ENCODE data around the gene CLNK. TPM values are rescaled to one million over a fixed set of nuclear protein-coding genes. Genes with fewer than 3 reads are reported as not detected.

Gene CLNK
- total and polyA plus RNA-seq, 2 of the 13 experiments (the other 11 are each of a cell fraction or from before 2014, with no cell fraction given): not detected

DNA sequence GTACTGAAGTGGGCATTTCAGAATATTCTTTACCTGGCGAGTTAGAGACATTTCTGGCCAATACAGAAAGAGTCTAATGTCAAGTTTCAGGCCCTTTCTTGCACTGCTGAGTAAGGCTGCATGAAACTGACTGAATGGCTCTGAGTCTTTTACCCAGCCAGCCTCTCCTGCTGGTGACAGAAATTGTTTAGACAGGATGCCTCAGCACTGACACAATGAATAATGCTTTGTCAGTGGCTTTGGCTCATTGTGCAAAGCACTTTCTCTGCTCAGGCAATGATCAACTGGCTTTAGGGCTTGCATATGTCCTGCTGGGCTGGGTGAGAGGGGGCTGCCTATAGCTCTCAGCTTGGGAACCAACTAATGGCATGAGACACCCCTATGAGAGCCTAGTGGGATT, 45.5 kb downstream of the CLNK start:
- no peaks in the 10 kb centered on the region for H3K36me3 ChIP-seq (replicated peaks in 1 of 2; ENCODE audit: control insufficient read depth in 1 of 2, insufficient read depth in 2 of 2, low read length in 2 of 2)
- no peak overlapping the region for H3K4me2 ChIP-seq (ENCODE audit: low read depth, low read length)
- no peaks in the 10 kb centered on the region for H4K20me1 ChIP-seq (ENCODE audit: insufficient read depth, low read length)
- intact Hi-C loops (cut with micrococcal nuclease; ENCODE audit: unreplicated experiment) (no loop called here), in situ Hi-C loops (cut with HindIII; ENCODE audit: extremely low pct_ligation_motif_present, low pct_unique_long_range_greater_than_20kb) (no loop called here)
- H3K9me3 ChIP-seq (ENCODE audit: low read length): no peaks in the 10 kb centered on the region
- H3K27me3 ChIP-seq (ENCODE audit: control insufficient read depth in 1 of 2, insufficient read depth in 2 of 2, low read length in 2 of 2): no peaks in the 10 kb centered on the region; a peak in 1 of 5 replicates
- no peak overlapping the region for H3K9ac ChIP-seq (ENCODE audit: insufficient read depth, low read depth, low read length)
- H3K4me1 ChIP-seq (ENCODE audit: insufficient read depth, low read length): no peaks in the 10 kb centered on the region
- ATAC-seq (no peak), FAIRE-seq (no peak), DNase-seq (ENCODE audit: low spot score) (no peak)
- no TSS peak for BruUV-seq (replicated peaks)
- no peak overlapping the region for H3K27ac ChIP-seq (ENCODE audit: extremely low read length, insufficient read depth, low read length)
- 0% methylated on average over 1 of the region's 1 CpG for WGBS (ENCODE audit: low lambda C conversion rate)
- no peak overlapping the region for H3K4me3 ChIP-seq (replicated peaks in 1 of 3; ENCODE audit: insufficient read depth in 1 of 3, low read depth in 2 of 3, low read length in 3 of 3)
- no peaks in the 10 kb centered on the region for H3K79me2 ChIP-seq (ENCODE audit: insufficient read depth, low read length)
- POLR2A ChIA-PET: no interaction called here
- no peak overlapping the region for H2AFZ ChIP-seq (ENCODE audit: low read length)
- TF ChIP-seq, protein P1, sequence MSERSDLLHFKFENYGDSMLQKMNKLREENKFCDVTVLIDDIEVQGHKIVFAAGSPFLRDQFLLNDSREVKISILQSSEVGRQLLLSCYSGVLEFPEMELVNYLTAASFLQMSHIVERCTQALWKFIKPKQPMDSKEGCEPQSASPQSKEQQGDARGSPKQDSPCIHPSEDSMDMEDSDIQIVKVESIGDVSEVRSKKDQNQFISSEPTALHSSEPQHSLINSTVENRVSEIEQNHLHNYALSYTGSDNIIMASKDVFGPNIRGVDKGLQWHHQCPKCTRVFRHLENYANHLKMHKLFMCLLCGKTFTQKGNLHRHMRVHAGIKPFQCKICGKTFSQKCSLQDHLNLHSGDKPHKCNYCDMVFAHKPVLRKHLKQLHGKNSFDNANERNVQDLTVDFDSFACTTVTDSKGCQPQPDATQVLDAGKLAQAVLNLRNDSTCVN (CRISPR knock-in tag; IDR thresholded peaks at IDR 0.05; ENCODE audit: borderline replicate concordance): no peak
- no peak for TF ChIP-seq ZNF670 (CRISPR knock-in tag; IDR thresholded peaks at IDR 0.05; ENCODE audit: borderline replicate concordance)
- CTCF ChIA-PET (ENCODE audit: low intra/inter-chr PET ratio, low total read pairs): no interaction called here

GRCh38 chr4:10635091-10635490, 49.5 kb downstream of the CLNK start:
- Histone ChIP-seq H3K36me3 (replicated peaks in 1 of 2; ENCODE audit: control insufficient read depth in 1 of 2, insufficient read depth in 2 of 2, low read length in 2 of 2) (no peaks in the 10 kb centered on the region), H3K4me1 (ENCODE audit: insufficient read depth, low read length) (no peaks in the 10 kb centered on the region), H3K9ac (ENCODE audit: insufficient read depth, low read depth, low read length) (no peak overlapping the region), H3K9me3 (ENCODE audit: low read length) (no peaks in the 10 kb centered on the region), H3K27ac (ENCODE audit: extremely low read length, insufficient read depth, low read length) (no peak overlapping the region), H3K27me3 (ENCODE audit: control insufficient read depth in 1 of 2, insufficient read depth in 2 of 2, low read length in 2 of 2) (no peaks in the 10 kb centered on the region; a peak in 1 of 5 replicates), H3K79me2 (ENCODE audit: insufficient read depth, low read length) (no peaks in the 10 kb centered on the region), H2AFZ (ENCODE audit: low read length) (no peak overlapping the region), H3K4me3 (replicated peaks in 1 of 3; ENCODE audit: insufficient read depth in 1 of 3, low read depth in 2 of 3, low read length in 3 of 3) (no peak overlapping the region), H4K20me1 (ENCODE audit: insufficient read depth, low read length) (no peaks in the 10 kb centered on the region), H3K4me2 (ENCODE audit: low read depth, low read length) (no peak overlapping the region)
- no TSS peak for BruUV-seq (replicated peaks)
- ATAC-seq (no peak), FAIRE-seq (no peak), DNase-seq (ENCODE audit: low spot score) (no peak)
- ChIA-PET CTCF (ENCODE audit: low intra/inter-chr PET ratio, low total read pairs) (no interaction called here), POLR2A (no interaction called here)
- WGBS (ENCODE audit: low lambda C conversion rate): 40% methylated on average over 6 of the region's 6 CpGs
- in situ Hi-C loops (cut with HindIII; ENCODE audit: extremely low pct_ligation_motif_present, low pct_unique_long_range_greater_than_20kb): no loop called here
- TF ChIP-seq ZNF329 (CRISPR knock-in tag; IDR thresholded peaks at IDR 0.05; ENCODE audit: low read depth) (no peak), ZNF205 (CRISPR knock-in tag; IDR thresholded peaks at IDR 0.05) (no peak), ZNF788 (CRISPR knock-in tag; IDR thresholded peaks at IDR 0.05; ENCODE audit: borderline replicate concordance) (no peak), TBX3 (IDR thresholded peaks at IDR 0.05; ENCODE audit: borderline replicate concordance) (no peak), ZNF747 (CRISPR knock-in tag; IDR thresholded peaks at IDR 0.05; ENCODE audit: borderline replicate concordance) (no peak), ZFX (CRISPR knock-in tag; IDR thresholded peaks at IDR 0.05; ENCODE audit: low read depth) (no peak), HIC2 (CRISPR knock-in tag; IDR thresholded peaks at IDR 0.05; ENCODE audit: low read depth) (no peak), SALL1 (CRISPR knock-in tag; IDR thresholded peaks at IDR 0.05) (no peak), MZF1 (CRISPR knock-in tag; IDR thresholded peaks at IDR 0.05; ENCODE audit: borderline replicate concordance) (no peak)
- intact Hi-C loops (cut with micrococcal nuclease; ENCODE audit: unreplicated experiment): no loop called here
